H1 (cell line): ENCODE results near the gene CST11. TPM values are rescaled to one million over a fixed set of nuclear protein-coding genes. Genes with fewer than 3 reads are reported as not detected.

ENCODE experiments used
- CTCF ChIA-PET: fragments of 300-600 bp; sonication (Branson Sonifier 250); formaldehyde crosslinking; loops from one replicate; lab custom pipeline; 2021; ENCODE audit not compliant: partially characterized antibody; lab: Charles Lee
- POLR2A ChIA-PET: fragments of 300-600 bp; sonication (Branson Sonifier 250); formaldehyde crosslinking; loops from one replicate; lab custom pipeline; 2021; ENCODE audit warnings: inconsistent platforms; ENCODE audit not compliant: partially characterized antibody; lab: Charles Lee
- DNase-seq, 2 experiments: peaks; one replicate each; pipeline versions ENCODE4 v3.0.0 to v3.0.0-alpha.2; 2010 to 2022; ENCODE audit warnings: low spot score in 2 of 2, low read depth in 1 of 2, mixed read lengths in 1 of 2
- FAIRE-seq: peaks from 2 replicates; lab custom pipeline; 2011; peaks lifted over from hg19 to GRCh38; lab: Jason Lieb, UNC
- H2AFZ ChIP-seq: 2 replicates; pipeline ENCODE4 v1.8.1; 2012; ENCODE audit warnings: low read length, inconsistent platforms
- H2AK5ac ChIP-seq: 2 replicates; pipeline ENCODE4 v1.6.1; 2013; ENCODE audit warnings: low read depth, low read length
- H2BK120ac ChIP-seq: replicated peaks from 2 replicates; pipeline ENCODE3; 2013; ENCODE audit warnings: low read depth, low read length, inconsistent platforms
- H2BK12ac ChIP-seq: 2 replicates; pipeline ENCODE4 v1.6.1; 2013; ENCODE audit warnings: low read depth, low read length
- H2BK15ac ChIP-seq: 2 replicates; pipeline ENCODE4 v1.6.1; 2013; ENCODE audit warnings: low read length
- H2BK20ac ChIP-seq: 2 replicates; pipeline ENCODE4 v1.6.1; 2013; ENCODE audit warnings: low read length
- H2BK5ac ChIP-seq: 2 replicates; pipeline ENCODE4 v1.6.1; 2013; ENCODE audit warnings: low read depth, low read length
- H3K14ac ChIP-seq: 2 replicates; pipeline ENCODE4 v1.6.1; 2013; ENCODE audit warnings: inconsistent platforms; ENCODE audit not compliant: insufficient read length
- H3K18ac ChIP-seq: 2 replicates; pipeline ENCODE4 v1.6.1; 2013; ENCODE audit warnings: low read length; ENCODE audit errors: extremely low read depth
- H3K23ac ChIP-seq: 2 replicates; pipeline ENCODE4 v1.6.1; 2013; ENCODE audit warnings: inconsistent platforms; ENCODE audit not compliant: insufficient read length
- H3K23me2 ChIP-seq: 2 replicates; pipeline ENCODE4 v1.6.1; 2013; ENCODE audit warnings: low read depth, low read length
- H3K27ac ChIP-seq: 2 replicates; pipeline ENCODE4 v1.6.1; 2011; ENCODE audit warnings: low read depth, low read length, inconsistent platforms
- H3K27me3 ChIP-seq, 4 experiments: replicated peaks in 1 of 4; 1 replicate in 1 of 4; 2 replicates in 3 of 4; pipeline versions ENCODE4 v1.6.1 to v1.8.1; 2011 to 2013; ENCODE audit warnings: low read length in 3 of 4, mild to moderate bottlenecking in 3 of 4, inconsistent platforms in 2 of 4, mixed read lengths in 2 of 4, moderate library complexity in 1 of 4; ENCODE audit not compliant: control insufficient read depth in 3 of 4, insufficient read depth in 3 of 4; ENCODE audit errors: extremely low read depth in 1 of 4
- H3K36me3 ChIP-seq, 4 experiments: 2 replicates each; pipeline versions ENCODE4 v1.6.1 to v1.8.1; 2011 to 2013; ENCODE audit warnings: mild to moderate bottlenecking in 4 of 4, low read length in 3 of 4, moderate library complexity in 2 of 4, control low read depth in 1 of 4, inconsistent platforms in 1 of 4; ENCODE audit not compliant: insufficient read depth in 4 of 4, control insufficient read depth in 2 of 4
- H3K4ac ChIP-seq: replicated peaks from 2 replicates; pipeline ENCODE3; 2013; ENCODE audit warnings: low read length, low read depth, mixed read lengths, inconsistent platforms; ENCODE audit not compliant: insufficient read length
- H3K4me1 ChIP-seq, 4 experiments: replicated peaks in 1 of 4; 1 replicate in 1 of 4; 2 replicates in 3 of 4; pipeline versions ENCODE4 v1.6.1 to v1.8.1; 2011 to 2013; ENCODE audit warnings: low read length in 3 of 4, inconsistent platforms in 2 of 4, mixed read lengths in 1 of 4; ENCODE audit not compliant: insufficient read depth in 4 of 4, control insufficient read depth in 3 of 4
- H3K4me2 ChIP-seq, 2 experiments: 2 replicates each; pipeline versions ENCODE4 v1.6.1 to v1.8.1; 2011 to 2013; ENCODE audit warnings: low read depth in 2 of 2, low read length in 2 of 2, control low read depth in 1 of 2, inconsistent platforms in 1 of 2, mild to moderate bottlenecking in 1 of 2; ENCODE audit not compliant: insufficient read depth in 1 of 2
- H3K4me3 ChIP-seq, 4 experiments: fragments of 200-600, 300-600 bp in 1 of 4; sonication (generic), shearing (Covaris generic), sonication (Bioruptor Twin) in 1 of 4; 2 replicates each; pipeline versions ENCODE4 v1.5.1 to v1.8.1; 2011 to 2016; ENCODE audit warnings: low read length in 4 of 4, low read depth in 3 of 4, control low read depth in 2 of 4, inconsistent platforms in 2 of 4, mild to moderate bottlenecking in 2 of 4, mixed read lengths in 1 of 4, moderate library complexity in 1 of 4; ENCODE audit not compliant: insufficient read depth in 2 of 4; ENCODE audit errors: extremely low read depth in 1 of 4
- H3K56ac ChIP-seq: replicated peaks from 2 replicates; pipeline ENCODE3; 2013; ENCODE audit warnings: low read depth, mild to moderate bottlenecking, mixed read lengths, low read length, inconsistent platforms; ENCODE audit not compliant: insufficient read length
- H3K79me1 ChIP-seq: 2 replicates; pipeline ENCODE4 v1.6.1; 2013; ENCODE audit warnings: low read depth, low read length, control low read depth
- H3K79me2 ChIP-seq, 2 experiments: 2 replicates each; pipeline versions ENCODE4 v1.6.1 to v1.8.1; 2012 to 2013; ENCODE audit warnings: low read length in 2 of 2, mild to moderate bottlenecking in 2 of 2, inconsistent platforms in 1 of 2; ENCODE audit not compliant: insufficient read depth in 2 of 2, control insufficient read depth in 1 of 2
- H3K9ac ChIP-seq, 4 experiments: replicated peaks in 1 of 4; 1 replicate in 1 of 4; 2 replicates in 3 of 4; pipeline versions ENCODE4 v1.6.1 to v1.8.1; 2011 to 2013; ENCODE audit warnings: low read depth in 3 of 4, low read length in 3 of 4, control low read depth in 2 of 4, mild to moderate bottlenecking in 2 of 4, moderate library complexity in 2 of 4, inconsistent platforms in 1 of 4; ENCODE audit errors: extremely low read depth in 1 of 4
- H3K9me3 ChIP-seq, 2 experiments: 2 replicates each; pipeline versions ENCODE4 v1.6.1 to v1.8.1; 2012 to 2013; ENCODE audit warnings: mild to moderate bottlenecking in 2 of 2, moderate library complexity in 2 of 2, control low read depth in 1 of 2, inconsistent platforms in 1 of 2, low read depth in 1 of 2, low read length in 1 of 2, mixed read lengths in 1 of 2; ENCODE audit not compliant: insufficient read depth in 2 of 2
- H4K20me1 ChIP-seq, 2 experiments: replicated peaks in 1 of 2; 2 replicates each; pipeline versions ENCODE3 to v1.8.1; 2011 to 2013; ENCODE audit warnings: inconsistent platforms in 2 of 2, low read length in 2 of 2, mild to moderate bottlenecking in 1 of 2; ENCODE audit not compliant: insufficient read depth in 2 of 2, control insufficient read depth in 1 of 2
- H4K5ac ChIP-seq: 2 replicates; pipeline ENCODE4 v1.6.1; 2013; ENCODE audit warnings: low read length, low read depth, mixed read lengths, inconsistent platforms; ENCODE audit not compliant: insufficient read length
- H4K8ac ChIP-seq: 2 replicates; pipeline ENCODE4 v1.8.0; 2013; ENCODE audit warnings: mild to moderate bottlenecking, moderate library complexity, low read length, inconsistent platforms; ENCODE audit not compliant: insufficient read depth; ENCODE audit errors: extremely low read depth
- H4K91ac ChIP-seq: replicated peaks from 2 replicates; pipeline ENCODE3; 2013; ENCODE audit warnings: low read length, mixed read lengths, inconsistent platforms; ENCODE audit not compliant: insufficient read length
- BACH1 ChIP-seq: IDR thresholded peaks from 2 replicates; pipeline ENCODE4 v1.6.1; 2012; ENCODE audit warnings: low read length, improper control_type of control experiment
- CHD2 ChIP-seq: IDR thresholded peaks from 2 replicates; pipeline ENCODE4 v1.6.1; 2012; ENCODE audit warnings: low read length, improper control_type of control experiment
- EGR1 ChIP-seq: IDR thresholded peaks from 2 replicates; pipeline ENCODE4 v1.6.1; 2011; ENCODE audit warnings: low read depth, low read length, borderline replicate concordance
- EZH2 ChIP-seq: fragments of 200-600 bp; sonication (generic); IDR thresholded peaks from 2 replicates; pipeline ENCODE4 v1.7.1; 2012; ENCODE audit warnings: low read depth, mild to moderate bottlenecking, moderate library complexity, low read length, inconsistent platforms; ENCODE audit not compliant: severe bottlenecking
- JUN ChIP-seq: IDR thresholded peaks from 2 replicates; pipeline ENCODE4 v1.6.1; 2011; ENCODE audit warnings: low read depth, mild to moderate bottlenecking, improper control_type of control experiment, low read length
- KDM4A ChIP-seq: IDR thresholded peaks from one replicate; pipeline ENCODE4 v1.7.1; 2012; ENCODE audit warnings: low read depth, mild to moderate bottlenecking, moderate library complexity, low read length, inconsistent platforms; ENCODE audit not compliant: severe bottlenecking
- NRF1 ChIP-seq: IDR thresholded peaks from 2 replicates; pipeline ENCODE4 v1.6.1; 2011; ENCODE audit warnings: mild to moderate bottlenecking, low read depth, low read length, improper control_type of control experiment
- RAD21 ChIP-seq, 2 experiments: IDR thresholded peaks in 1 of 2; conservative IDR thresholded peaks in 1 of 2; 2 replicates each; pipeline ENCODE4 v1.6.1; 2011; ENCODE audit warnings: low read depth in 2 of 2, low read length in 2 of 2, improper control_type of control experiment in 1 of 2, inconsistent platforms in 1 of 2, mild to moderate bottlenecking in 1 of 2, moderate library complexity in 1 of 2
- RBBP5 ChIP-seq: IDR thresholded peaks from 2 replicates; pipeline ENCODE4 v1.7.1; 2012; ENCODE audit warnings: low read depth, mild to moderate bottlenecking, inconsistent platforms, low read length, moderate library complexity, borderline replicate concordance
- RFX5 ChIP-seq: IDR thresholded peaks from 2 replicates; pipeline ENCODE4 v1.6.1; 2011; ENCODE audit warnings: low read depth, low read length, improper control_type of control experiment, borderline replicate concordance
- SAP30 ChIP-seq: fragments of 300-600 bp; sonication (generic); IDR thresholded peaks from 2 replicates; pipeline ENCODE4 v1.7.1; 2012; ENCODE audit warnings: low read length, moderate library complexity, mild to moderate bottlenecking, inconsistent platforms; ENCODE audit not compliant: insufficient read depth, insufficient replicate concordance
- SIN3A ChIP-seq, 2 experiments: IDR thresholded peaks in 1 of 2; conservative IDR thresholded peaks in 1 of 2; 2 replicates each; pipeline ENCODE4 v1.6.1; 2011 to 2012; ENCODE audit warnings: low read length in 2 of 2, improper control_type of control experiment in 1 of 2, low read depth in 1 of 2, mild to moderate bottlenecking in 1 of 2
- ZNF274 ChIP-seq: IDR thresholded peaks from 2 replicates; pipeline ENCODE4 v1.7.0; 2012; ENCODE audit warnings: low read length, borderline replicate concordance; ENCODE audit errors: extremely low read depth
- WGBS, 2 experiments: shearing (Covaris generic) in 1 of 2; methylation state at CpG; one replicate each; pipeline versions ENCODE4 v1.1.6 to v1.1.7; 2013 to 2015; ENCODE audit warnings: low lambda C conversion rate in 2 of 2, mixed read lengths in 2 of 2, inconsistent platforms in 1 of 2, low coverage in 1 of 2, missing lambda C conversion rate in 1 of 2; ENCODE audit not compliant: insufficient replicate concordance in 2 of 2, insufficient coverage in 1 of 2, insufficient read length in 1 of 2; ENCODE audit errors: extremely low coverage in 1 of 2, missing lambda C conversion rate in 1 of 2; 5-methylcytosine and 5-hydroxymethylcytosine counted together
- polyA plus RNA-seq, 7 experiments: library from polyadenylated mRNA; depleted of rRNA in 3 of 7; stranded (reverse) in 5 of 7; unstranded in 2 of 7; fragments of >200 nt in 5 of 7; fragments of 200-250 nt in 2 of 7; gene quantifications; 1 replicate in 5 of 7; 2 replicates in 1 of 7; 4 replicates in 1 of 7; pipeline versions ENCODE4 v1.2.1 to v1.2.3, GENCODE V29; 2011 to 2013; ENCODE audit warnings: missing spikeins in 2 of 7, mixed read lengths in 2 of 7
- total RNA-seq: library from RNA; stranded (reverse); fragmentation: NEBNext Ultra II Directional; extraction: Animal tissue kit (Norgen Biotek cat#: 25700); gene quantifications from 2 replicates; pipeline ENCODE4 v1.2.1, GENCODE V29; 2021

CST11 gene
- total and polyA plus RNA-seq, 2 of the 8 experiments (the other 6 are each of a cell fraction or from before 2014, with no cell fraction given), result 2.0 TPM; not detected in 1

GRCh38 chr20:23450877-23451276 is 1.8 kb downstream of the CST11 start:
- no peak overlapping the region for H3K23ac ChIP-seq
- FAIRE-seq (no peak), DNase-seq (no peak)
- peaks cover 10% of the 10 kb centered on the region for H3K23me2 ChIP-seq
- H3K18ac ChIP-seq, result no peak overlapping the region
- no peak overlapping the region for H2BK5ac ChIP-seq
- H2BK20ac ChIP-seq, result no peak overlapping the region
- H2BK15ac ChIP-seq, result 0 out of 2 replicates have a peak overlapping the region, but pooled peaks have one; percentile 31
- H3K27ac ChIP-seq, result no peak overlapping the region
- no peak overlapping the region for H4K5ac ChIP-seq
- H3K9me3 ChIP-seq, result no peaks in the 10 kb centered on the region
- TF ChIP-seq RBBP5 (no peak), JUN (no peak), NRF1 (no peak), SIN3A (conservative IDR thresholded peaks at IDR 0.05 in 1 of 2, IDR thresholded peaks at IDR 0.05 in 1 of 2; ENCODE audit: low read depth in 1 of 2, low read length in 2 of 2) (no peak), ZNF274 (no peak), EGR1 (no peak), RAD21 (IDR thresholded peaks at IDR 0.05 in 1 of 2, conservative IDR thresholded peaks at IDR 0.05 in 1 of 2; ENCODE audit: low read depth in 2 of 2, low read length in 2 of 2) (no peak), KDM4A (no peak), CHD2 (no peak), EZH2 (no peak), RFX5 (no peak), SAP30 (no peak), BACH1 (no peak)
- TF ChIP-seq, all 59 proteins: peak for 0
- Histone ChIP-seq H3K9ac (no peak overlapping the region), H3K14ac (no peak overlapping the region), H3K36me3 (no peaks in the 10 kb centered on the region; a peak in 1 of 8 replicates), H3K56ac (no peak overlapping the region), H2AFZ (no peak overlapping the region), H4K91ac (no peak overlapping the region), H3K79me2 (0 out of 4 replicates have a peak, but pooled peaks cover 0 to 4% of the 10 kb centered on the region in 2 experiments), H2BK12ac (peak overlapping the region; percentile 39; the same call in 1 of the 2 replicates), H2BK120ac (no peak overlapping the region), H3K4me3 (no peak overlapping the region), H3K27me3 (peaks cover 0 to 7% (median 0%) of the 10 kb centered on the region in 4 experiments; a peak in 2 of 7 replicates), H4K20me1 (peaks cover 0 to 5% of the 10 kb centered on the region in 2 experiments), H3K4me1 (peaks cover 0 to 3% (median 0%) of the 10 kb centered on the region in 4 experiments; a peak in 2 of 7 replicates), H2AK5ac (0 out of 2 replicates have a peak overlapping the region, but pooled peaks have one; percentile 75), H4K8ac (no peak overlapping the region), H3K4ac (no peak overlapping the region), H3K4me2 (no peak overlapping the region), H3K79me1 (no peaks in the 10 kb centered on the region)
- CTCF ChIA-PET, result interaction anchor here (1.7 to 18.9 kb wide), 2 partner anchors 9 to 155 kb away, joined by 4 to 328 read pairs; partner anchors contain the start of gene CST9
- POLR2A ChIA-PET, result no interaction called here
- WGBS, 2 experiments, result 96 to 100% methylated on average over 1 of the region's 1 CpG
